BE2C (cell line): Measurements from ENCODE around the gene C20orf204.
A peak's percentile ranks its signal among the peaks of the same experiment; 100 is the strongest.

Experiments used
- DNase-seq: peaks from one replicate; pipeline ENCODE4 v3.0.0-alpha.2; 2020
- H3K27me3 ChIP-seq: fragments of 250-450 bp; sonication (Bioruptor Pico); 2 replicates; pipeline ENCODE4 v1.5.1; 2020; ENCODE audit warnings: mild to moderate bottlenecking
- H3K36me3 ChIP-seq: fragments of 250-450 bp; sonication (Bioruptor Pico); 2 replicates; pipeline ENCODE4 v1.5.1; 2020; ENCODE audit warnings: mild to moderate bottlenecking
- H3K4me1 ChIP-seq: fragments of 250-450 bp; sonication (Bioruptor Pico); 2 replicates; pipeline ENCODE4 v1.5.1; 2020
- H3K4me3 ChIP-seq: 2 replicates; pipeline ENCODE4 v1.5.1; 2011; ENCODE audit warnings: low read depth, low read length
- H3K9me3 ChIP-seq: fragments of 250-450 bp; sonication (Bioruptor Pico); 2 replicates; pipeline ENCODE4 v1.5.1; 2020
- CTCF ChIP-seq: IDR thresholded peaks from 2 replicates; pipeline ENCODE4 v1.5.1; 2012; ENCODE audit warnings: mild to moderate bottlenecking, low read depth, low read length

Gene C20orf204

GRCh38 chr20:64078934-64079272, 42.9 kb downstream of the C20orf204 start:
- Histone ChIP-seq H3K4me1 (peaks cover 9% of the 10 kb centered on the region), H3K9me3 (no peaks in the 10 kb centered on the region), H3K4me3 (peak overlapping the region; percentile 86), H3K27me3 (no peaks in the 10 kb centered on the region), H3K36me3 (no peaks in the 10 kb centered on the region; the same call in 1 of the 2 replicates)
- DNase-seq = no peak
- no peak for TF ChIP-seq CTCF

- peak; percentile 81 for DNase-seq
These were observed 43.5 kb downstream of the C20orf204 start, which contains the start of gene RGS19 for GRCh38 chr20:64079273-64080012. Gene RGS19, minus strand, starts transcription at chr20:64079518. Its CDS starts 2,632 bp downstream, at chr20:64076886.

GRCh38 chr20:64080013-64080812, 44.2 kb downstream of the C20orf204 start, which contains the start of gene OPRL1:
Gene OPRL1, plus strand, starts transcription at chr20:64080082. Its CDS starts 12,639 bp downstream, at chr20:64092721.
- no peak for DNase-seq
- TF ChIP-seq CTCF = no peak
- peaks cover 9% of the 10 kb centered on the region for H3K4me1 ChIP-seq
- no peaks in the 10 kb centered on the region for H3K9me3 ChIP-seq
- H3K27me3 ChIP-seq = no peaks in the 10 kb centered on the region
- H3K36me3 ChIP-seq = no peaks in the 10 kb centered on the region; the same call in 1 of the 2 replicates
- peak within 1 kb of the TSS; percentile 86 for H3K4me3 ChIP-seq

More at GRCh38 chr20:64079273-64080012, 43.5 kb downstream of the C20orf204 start, which contains the start of gene RGS19:
- Histone ChIP-seq H3K36me3 (no peaks in the 10 kb centered on the region; the same call in 1 of the 2 replicates), H3K4me3 (peak within 1 kb of the TSS; percentile 86), H3K27me3 (no peaks in the 10 kb centered on the region), H3K9me3 (no peaks in the 10 kb centered on the region), H3K4me1 (peaks cover 9% of the 10 kb centered on the region)
- no peak for TF ChIP-seq CTCF

- Histone ChIP-seq H3K27me3 (no peaks in the 10 kb centered on the region), H3K4me1 (peaks cover 9% of the 10 kb centered on the region), H3K4me3 (no peak overlapping the region), H3K36me3 (no peaks in the 10 kb centered on the region; the same call in 1 of the 2 replicates), H3K9me3 (no peaks in the 10 kb centered on the region)
- DNase-seq = no peak
- TF ChIP-seq CTCF = no peak
These were observed 45.0 kb downstream of the C20orf204 start for GRCh38 chr20:64080813-64081623.

GRCh38 chr20:64081624-64081964, 45.6 kb downstream of the C20orf204 start:
- Histone ChIP-seq H3K27me3 (no peaks in the 10 kb centered on the region), H3K4me1 (peaks cover 9% of the 10 kb centered on the region), H3K9me3 (no peaks in the 10 kb centered on the region), H3K36me3 (no peaks in the 10 kb centered on the region), H3K4me3 (no peak overlapping the region)
- no peak for DNase-seq
- TF ChIP-seq CTCF = no peak
